HG03064 (cell line): ENCODE results near the gene AKT2.

Source experiments
- ATAC-seq: cut with Tn5 transposase; IDR thresholded peaks from one replicate; pipeline ENCODE4 v1.9.1; 2021; ENCODE audit warnings: low read depth; ENCODE audit not compliant: unreplicated experiment

AKT2 gene

GRCh38 chr19:40302224-40303011, 17.3 kb upstream of the AKT2 start:
- ATAC-seq = no peak

GRCh38 chr19:40300668-40301067, 15.5 kb upstream of the AKT2 start:
- ATAC-seq = no peak

- no peak for ATAC-seq
Observed at GRCh38 chr19:40298026-40298425, 12.9 kb upstream of the AKT2 start.

DNA sequence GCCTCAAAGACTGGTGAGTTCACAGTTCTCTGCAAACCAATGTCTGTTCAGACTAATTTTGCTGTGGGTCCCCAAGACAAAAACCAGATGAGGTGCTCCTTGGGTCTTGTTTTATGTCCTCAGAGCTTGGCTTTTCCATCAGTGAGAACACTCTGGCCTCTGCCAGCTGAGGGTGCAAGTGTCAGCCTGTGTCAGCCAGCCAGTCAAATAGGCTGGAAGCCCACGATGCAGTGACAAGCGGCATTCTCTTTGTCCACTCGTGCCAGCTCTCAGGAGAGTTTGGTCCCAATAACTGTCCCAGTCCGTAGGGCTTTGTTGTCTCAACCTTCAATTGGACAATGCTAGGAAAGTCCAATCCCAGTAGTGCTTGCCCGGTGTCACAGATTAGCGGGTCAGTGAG, 9.4 kb upstream of the AKT2 start:
- no peak for ATAC-seq

DNA sequence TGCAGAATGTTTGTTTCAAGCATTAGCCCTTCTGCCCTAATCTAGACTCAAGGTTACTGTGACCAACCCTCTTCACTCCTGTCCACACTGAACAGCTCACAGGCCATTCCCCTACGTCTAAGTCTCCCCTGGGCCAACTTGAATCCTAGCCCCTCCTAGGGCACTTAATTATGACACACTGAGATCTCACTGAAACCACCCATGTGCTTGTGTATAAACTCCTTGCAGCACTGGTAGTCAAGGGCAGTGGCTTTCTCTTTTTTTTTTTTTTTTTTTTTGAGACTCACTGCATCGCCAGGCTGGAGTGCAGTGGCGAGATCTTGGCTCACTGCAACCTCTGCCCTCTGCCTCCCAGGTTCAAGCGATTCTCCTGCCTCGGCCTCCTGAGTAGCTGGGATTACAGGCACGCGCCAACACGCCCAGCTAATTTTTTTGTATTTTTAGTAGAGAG, 1.9 kb upstream of the AKT2 start:
- ATAC-seq = no peak

DNA sequence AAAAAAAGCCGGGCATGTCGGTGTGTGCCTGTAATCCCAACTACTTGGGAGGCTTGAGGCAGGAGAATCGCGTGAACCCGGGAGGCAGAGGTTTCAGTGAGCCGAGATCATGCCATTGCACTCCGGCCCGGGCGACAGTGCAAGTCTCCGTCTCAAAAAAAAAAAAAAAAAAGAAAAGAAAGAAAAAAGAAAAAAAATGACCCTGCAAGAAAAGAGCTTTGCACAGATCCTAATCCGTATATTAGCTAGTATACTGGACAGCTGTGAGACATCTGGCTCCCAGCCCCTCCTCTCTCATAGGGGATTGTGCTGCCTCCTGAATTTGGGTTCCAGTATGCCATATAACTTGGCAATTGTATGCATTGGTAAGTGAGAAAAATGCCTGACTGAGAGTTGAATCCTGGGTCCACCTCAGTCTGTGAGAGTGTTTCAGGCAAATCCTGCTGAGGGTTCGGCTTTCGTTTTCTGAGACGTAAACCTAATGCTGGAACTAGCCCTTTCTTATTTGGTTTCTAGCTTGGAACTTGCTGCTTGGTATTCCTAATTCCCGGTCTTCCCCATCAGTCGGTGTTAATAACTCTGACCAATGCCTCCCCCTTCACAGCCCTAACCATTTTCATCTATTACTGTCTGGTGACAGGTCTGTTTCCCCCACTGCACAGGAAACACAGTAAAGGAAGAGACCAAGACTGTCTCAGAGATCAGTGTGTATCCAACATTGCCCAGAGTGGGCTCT, 1.3 kb upstream of the AKT2 start:
- ATAC-seq = no peak

GRCh38 chr19:40285353-40286234, 449 bp upstream of the AKT2 start:
- ATAC-seq = peak; percentile 71

- no peak for ATAC-seq
Observed at GRCh38 chr19:40284251-40284500, 969 bp downstream of the AKT2 start.

- no peak for ATAC-seq
Observed at GRCh38 chr19:40283414-40284250, 1.5 kb downstream of the AKT2 start.

GRCh38 chr19:40282920-40283319, 2.2 kb downstream of the AKT2 start:
- ATAC-seq = no peak

- no peak for ATAC-seq
Observed at GRCh38 chr19:40282209-40282580, 3.0 kb downstream of the AKT2 start.

DNA sequence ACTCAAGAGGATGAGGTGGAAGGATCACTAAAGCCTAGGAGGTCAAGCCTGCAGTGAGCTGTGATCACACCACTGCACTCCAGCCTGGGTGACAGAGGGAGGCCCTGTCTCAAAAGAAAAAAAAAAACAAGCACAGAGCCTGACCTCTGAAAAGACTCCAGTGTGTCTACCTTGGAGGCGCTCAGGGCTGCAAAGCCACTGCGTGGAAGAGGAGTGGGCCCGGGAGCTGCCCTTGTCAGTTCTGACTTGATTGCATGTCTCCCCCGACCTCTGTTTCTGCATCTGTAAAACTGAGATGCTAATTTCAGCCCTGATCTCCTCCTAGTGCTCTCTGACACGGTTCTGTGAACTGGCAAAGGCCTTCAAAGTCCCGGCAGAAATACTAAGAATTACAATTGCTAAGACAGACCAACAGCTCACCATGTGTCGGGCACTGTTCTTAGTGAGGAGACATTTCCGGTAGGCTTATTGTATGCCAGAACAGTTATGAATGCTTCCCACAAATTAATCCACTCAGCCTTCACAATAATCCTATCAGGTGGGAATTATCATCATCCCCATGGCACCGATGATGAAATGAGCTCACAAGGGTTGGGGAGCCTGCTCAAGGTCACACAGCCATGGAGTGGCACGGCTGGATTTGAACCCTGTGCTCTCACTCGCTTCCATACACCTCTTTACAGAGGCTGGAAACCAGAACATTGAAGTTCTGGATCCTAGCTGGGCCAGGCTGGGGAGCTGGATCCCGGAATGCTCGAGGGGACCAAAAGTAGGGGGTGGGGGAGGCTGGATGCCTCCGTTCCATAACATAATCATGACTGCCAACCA, 3.5 kb downstream of the AKT2 start:
- no peak for ATAC-seq

DNA sequence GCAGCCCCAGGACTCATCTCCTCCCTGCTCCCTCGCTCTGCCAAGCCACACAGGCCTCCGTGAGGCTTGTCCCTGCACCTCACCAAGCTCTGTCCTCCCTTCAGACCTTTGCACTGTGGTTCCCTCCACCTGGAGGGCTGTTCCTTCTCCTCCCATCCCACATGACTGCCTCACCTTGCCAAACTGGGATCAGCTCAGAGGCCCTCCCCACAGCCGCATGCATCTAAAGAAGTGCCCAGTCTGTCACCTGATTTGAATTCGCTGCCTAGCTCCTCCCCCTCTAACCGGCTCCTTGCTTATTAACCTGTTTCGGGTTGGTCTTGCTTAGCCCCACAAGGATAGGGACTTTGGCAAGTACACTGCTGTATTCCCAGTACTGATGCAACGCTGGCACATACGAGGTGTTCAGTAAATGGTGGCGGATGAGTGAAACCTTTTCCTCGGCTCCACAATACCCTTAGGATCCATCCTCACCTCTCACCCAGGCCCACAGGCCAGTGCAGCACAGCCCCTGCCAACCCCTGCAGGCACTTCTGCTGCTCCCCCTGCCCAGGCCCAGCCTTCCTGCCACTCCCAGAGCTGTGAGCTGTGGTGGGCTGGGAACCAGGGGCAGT, 4.4 kb downstream of the AKT2 start:
- no peak for ATAC-seq

GRCh38 chr19:40279761-40280607, 5.2 kb downstream of the AKT2 start:
- ATAC-seq = no peak

DNA sequence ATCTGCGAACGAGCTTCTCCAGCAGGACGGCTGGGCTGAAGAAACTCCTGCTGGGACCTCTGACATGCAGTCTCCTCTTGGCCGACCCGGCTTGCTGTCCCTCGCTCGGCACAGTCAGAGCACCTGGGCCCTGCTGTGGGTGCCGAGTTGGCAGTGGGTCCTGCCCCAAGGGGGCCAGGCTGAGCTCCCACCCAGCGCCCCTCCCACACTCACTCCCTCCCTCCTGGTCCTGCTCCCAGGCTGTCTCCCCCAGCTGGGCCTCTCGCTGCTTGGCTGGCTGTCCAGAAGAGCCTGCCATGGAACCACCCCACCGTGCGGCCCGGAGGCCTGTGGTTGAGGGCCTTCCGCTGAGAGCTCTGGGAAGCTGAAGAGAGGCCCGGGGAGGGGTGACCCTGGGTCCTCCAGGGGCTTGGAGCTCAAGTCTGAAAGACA, 6.0 kb downstream of the AKT2 start:
- no peak for ATAC-seq

DNA sequence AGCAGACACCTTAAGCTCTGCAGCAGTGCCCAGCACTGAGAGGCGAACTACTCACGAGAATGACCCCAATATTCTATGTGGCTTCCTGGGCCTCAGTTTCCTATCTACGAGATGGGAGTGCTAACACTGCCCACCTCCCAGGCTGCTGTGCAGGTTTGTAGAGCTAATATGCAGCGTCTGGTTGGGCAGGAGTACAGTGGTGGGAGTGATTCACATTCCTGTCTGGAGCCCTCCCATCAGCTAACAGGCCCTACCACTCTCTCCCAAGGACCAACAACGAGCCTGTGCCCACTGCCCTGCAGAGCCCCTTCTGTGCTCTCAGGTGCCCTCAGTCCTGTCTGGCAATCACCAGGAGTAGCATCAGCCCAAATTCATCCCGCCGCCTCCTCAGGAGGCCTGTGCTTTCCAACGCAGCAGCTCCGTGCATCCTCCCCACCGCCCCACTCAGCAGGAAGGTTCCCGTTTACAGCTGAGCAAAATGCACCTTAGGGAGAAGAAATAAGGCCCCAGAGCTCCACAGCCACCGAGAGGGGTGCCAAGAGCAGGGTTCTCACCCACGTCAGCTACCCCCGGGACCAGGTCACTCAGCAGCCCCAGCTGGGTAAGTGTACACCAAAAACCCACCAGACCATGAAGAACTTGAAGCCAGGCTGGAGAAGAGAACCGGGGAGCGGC, 6.6 kb downstream of the AKT2 start:
- no peak for ATAC-seq

- no peak for ATAC-seq
Observed at GRCh38 chr19:40277356-40278059, 7.6 kb downstream of the AKT2 start.
